ENCODE results near the gene ATP1A4.

The ATP1A4 gene

GRCh38 chr1:160194737-160195059 lies 43.3 kb downstream of the ATP1A4 start:
- no peak for TF ChIP-seq POLR2A (IDR thresholded peaks at IDR 0.05; ENCODE audit: low read depth, low read length)
- TF ChIP-seq POLR2AphosphoS5 (IDR thresholded peaks at IDR 0.05; ENCODE audit: low read depth, low read length), result no peak
- no peak for TF ChIP-seq TAF1 (IDR thresholded peaks at IDR 0.05; ENCODE audit: borderline replicate concordance, low read depth, low read length)
- no peak for DNase-seq (ENCODE audit: insufficient read length)
- FAIRE-seq, result no peak

GRCh38 chr1:160196143-160196542 lies 44.7 kb downstream of the ATP1A4 start:
- FAIRE-seq, result no peak
- DNase-seq (ENCODE audit: insufficient read length), result no peak
- TF ChIP-seq TAF1 (IDR thresholded peaks at IDR 0.05; ENCODE audit: borderline replicate concordance, low read depth, low read length) (no peak), POLR2A (IDR thresholded peaks at IDR 0.05; ENCODE audit: low read depth, low read length) (no peak), POLR2AphosphoS5 (IDR thresholded peaks at IDR 0.05; ENCODE audit: low read depth, low read length) (no peak)

- TF ChIP-seq POLR2AphosphoS5 (IDR thresholded peaks at IDR 0.05; ENCODE audit: low read depth, low read length), result no peak
- no peak for TF ChIP-seq POLR2A (IDR thresholded peaks at IDR 0.05; ENCODE audit: low read depth, low read length)
- no peak for TF ChIP-seq TAF1 (IDR thresholded peaks at IDR 0.05; ENCODE audit: borderline replicate concordance, low read depth, low read length)
- FAIRE-seq, result no peak
Observed at GRCh38 chr1:160197231-160197630, 45.8 kb downstream of the ATP1A4 start.

GRCh38 chr1:160200786-160201185 lies 49.4 kb downstream of the ATP1A4 start:
- TF ChIP-seq POLR2A (IDR thresholded peaks at IDR 0.05; ENCODE audit: low read depth, low read length) (no peak), TAF1 (IDR thresholded peaks at IDR 0.05; ENCODE audit: borderline replicate concordance, low read depth, low read length) (no peak), POLR2AphosphoS5 (IDR thresholded peaks at IDR 0.05; ENCODE audit: low read depth, low read length) (no peak)
- no peak for FAIRE-seq
- DNase-seq (ENCODE audit: insufficient read length), result no peak

More at GRCh38 chr1:160197231-160197630, 45.8 kb downstream of the ATP1A4 start:
- DNase-seq (ENCODE audit: insufficient read length), result no peak

GRCh38 chr1:160204526-160205241 lies 53.3 kb downstream of the ATP1A4 start:
- peak; percentile 9; the same call in 1 of the 2 replicates for TF ChIP-seq POLR2A (IDR thresholded peaks at IDR 0.05; ENCODE audit: low read depth, low read length)
- TF ChIP-seq TAF1 (IDR thresholded peaks at IDR 0.05; ENCODE audit: borderline replicate concordance, low read depth, low read length), result no peak
- no peak for TF ChIP-seq POLR2AphosphoS5 (IDR thresholded peaks at IDR 0.05; ENCODE audit: low read depth, low read length)
- FAIRE-seq, result peak; percentile 86
- DNase-seq (ENCODE audit: insufficient read length), result peak; percentile 42

- TF ChIP-seq TAF1 (IDR thresholded peaks at IDR 0.05; ENCODE audit: borderline replicate concordance, low read depth, low read length), result no peak
- no peak for TF ChIP-seq POLR2A (IDR thresholded peaks at IDR 0.05; ENCODE audit: low read depth, low read length)
- no peak for TF ChIP-seq POLR2AphosphoS5 (IDR thresholded peaks at IDR 0.05; ENCODE audit: low read depth, low read length)
- peak; percentile 79 for DNase-seq (ENCODE audit: insufficient read length)
- peak; percentile 14 for FAIRE-seq
Observed at GRCh38 chr1:160205242-160206035, 54.0 kb downstream of the ATP1A4 start, which contains the start of gene PEA15. PEA15 (plus strand) TSS chr1:160205384; CDS start chr1:160211545, 6,161 bp downstream.

- no peak for TF ChIP-seq TAF1 (IDR thresholded peaks at IDR 0.05; ENCODE audit: borderline replicate concordance, low read depth, low read length)
- FAIRE-seq (peak; percentile 57), DNase-seq (ENCODE audit: insufficient read length) (peak; percentile 41)
Observed at GRCh38 chr1:160206036-160206389, 54.6 kb downstream of the ATP1A4 start.

GRCh38 chr1:160206421-160207117 lies 55.2 kb downstream of the ATP1A4 start:
- FAIRE-seq (peak; percentile 73), DNase-seq (ENCODE audit: insufficient read length) (no peak)
- TF ChIP-seq TAF1 (IDR thresholded peaks at IDR 0.05; ENCODE audit: borderline replicate concordance, low read depth, low read length), result no peak
- TF ChIP-seq POLR2A (IDR thresholded peaks at IDR 0.05; ENCODE audit: low read depth, low read length), result no peak
- TF ChIP-seq POLR2AphosphoS5 (IDR thresholded peaks at IDR 0.05; ENCODE audit: low read depth, low read length), result no peak

- no peak for TF ChIP-seq POLR2AphosphoS5 (IDR thresholded peaks at IDR 0.05; ENCODE audit: low read depth, low read length)
- no peak for TF ChIP-seq TAF1 (IDR thresholded peaks at IDR 0.05; ENCODE audit: borderline replicate concordance, low read depth, low read length)
- TF ChIP-seq POLR2A (IDR thresholded peaks at IDR 0.05; ENCODE audit: low read depth, low read length), result no peak
- DNase-seq (ENCODE audit: insufficient read length) (no peak), FAIRE-seq (peak; percentile 24)
Observed at GRCh38 chr1:160207118-160207650, 55.8 kb downstream of the ATP1A4 start.

GRCh38 chr1:160207771-160208556 lies 56.6 kb downstream of the ATP1A4 start:
- no peak for TF ChIP-seq TAF1 (IDR thresholded peaks at IDR 0.05; ENCODE audit: borderline replicate concordance, low read depth, low read length)
- no peak for TF ChIP-seq POLR2AphosphoS5 (IDR thresholded peaks at IDR 0.05; ENCODE audit: low read depth, low read length)
- no peak for TF ChIP-seq POLR2A (IDR thresholded peaks at IDR 0.05; ENCODE audit: low read depth, low read length)
- FAIRE-seq (no peak), DNase-seq (ENCODE audit: insufficient read length) (no peak)

Measured in GM12892 (cell line).